HL-60 (cell line): ENCODE results near the gene ANKS1B.

ENCODE experiments used
- DNase-seq, 2 experiments: peaks; one replicate each; pipeline ENCODE4 v3.0.0-alpha.2; 2010 to 2020; ENCODE audit warnings: low read depth in 1 of 2, low spot score in 1 of 2
- H3K27ac ChIP-seq: fragments of 250-450 bp; sonication (Bioruptor Pico); replicated peaks from 2 replicates; pipeline ENCODE4 v1.5.1; 2020; ENCODE audit warnings: mild to moderate bottlenecking, moderate library complexity
- H3K27me3 ChIP-seq: fragments of 250-450 bp; sonication (Bioruptor Pico); 2 replicates; pipeline ENCODE4 v1.5.1; 2021; ENCODE audit warnings: mild to moderate bottlenecking, moderate library complexity; ENCODE audit not compliant: insufficient read depth, poor library complexity, severe bottlenecking
- H3K4me3 ChIP-seq: replicated peaks from 2 replicates; pipeline ENCODE4 v1.5.1; 2011; ENCODE audit warnings: mild to moderate bottlenecking, control low read depth, low read length; ENCODE audit not compliant: insufficient read depth
- CTCF ChIP-seq: IDR thresholded peaks from one replicate; pipeline ENCODE4 v1.5.1; 2011; ENCODE audit warnings: low read length, control low read depth, inconsistent platforms; ENCODE audit not compliant: insufficient read depth
- GABPA ChIP-seq: IDR thresholded peaks from 2 replicates; pipeline ENCODE4 v1.6.1; 2012; ENCODE audit warnings: low read depth
- POLR2AphosphoS5 ChIP-seq: IDR thresholded peaks from 2 replicates; pipeline ENCODE4 v1.6.1; 2012; ENCODE audit warnings: low read depth
- REST ChIP-seq: IDR thresholded peaks from 2 replicates; pipeline ENCODE4 v1.6.1; 2012; ENCODE audit warnings: low read depth; ENCODE audit not compliant: insufficient replicate concordance
- SPI1 ChIP-seq: IDR thresholded peaks from 2 replicates; pipeline ENCODE4 v1.6.1; 2012; ENCODE audit warnings: low read depth, mild to moderate bottlenecking, borderline replicate concordance

Gene ANKS1B

GRCh38 chr12:99977550-99977949, 7.2 kb downstream of the ANKS1B start:
- Histone ChIP-seq H3K4me3 (no peak overlapping the region), H3K27ac (no peak overlapping the region), H3K27me3 (peaks cover 7% of the 10 kb centered on the region)
- TF ChIP-seq GABPA (no peak), CTCF (no peak), SPI1 (no peak), POLR2AphosphoS5 (no peak), REST (no peak)
- DNase-seq: no peak

- TF ChIP-seq CTCF: no peak
- no peak for TF ChIP-seq REST
- no peak for TF ChIP-seq GABPA
- no peak for TF ChIP-seq POLR2AphosphoS5
- TF ChIP-seq SPI1: no peak; the same call in 1 of the 2 replicates
- peak in 1 of 2 experiments; percentile 42 for DNase-seq
- peaks cover 7% of the 10 kb centered on the region for H3K27me3 ChIP-seq
- H3K27ac ChIP-seq: no peak overlapping the region
- H3K4me3 ChIP-seq: no peak overlapping the region
Measured at GRCh38 chr12:99976762-99977161, 8.0 kb downstream of the ANKS1B start.

- Histone ChIP-seq H3K27ac (no peak overlapping the region), H3K27me3 (peaks cover 2% of the 10 kb centered on the region), H3K4me3 (no peak overlapping the region)
- TF ChIP-seq SPI1: no peak
- TF ChIP-seq REST: no peak
- TF ChIP-seq CTCF: no peak
- no peak for TF ChIP-seq POLR2AphosphoS5
- no peak for TF ChIP-seq GABPA
- DNase-seq: no peak
Measured at GRCh38 chr12:99975321-99975720, 9.4 kb downstream of the ANKS1B start.
